ENCODE results near the gene CLDND2.

- TF ChIP-seq CTCF (IDR thresholded peaks at IDR 0.05) (no peak), EP300 (IDR thresholded peaks at IDR 0.05) (no peak)
Measured at GRCh38 chr19:51341976-51342580, 26.7 kb downstream of the CLDND2 start, which contains the start of gene VSIG10L.

Data from upper lobe of left lung (tissue), 4 donors.